Amygdala (tissue), 56 donors: ENCODE data around the gene PIK3CA.

Source experiments
- DNase-seq, 56 donors: peaks; one replicate each; lab custom pipeline; 2025; lab: John Stamatoyannopoulos, UW

Gene PIK3CA

GRCh38 chr3:179156170-179156569 is 8.0 kb downstream of the PIK3CA start:
- no peak for DNase-seq

GRCh38 chr3:179156775-179157174 is 8.6 kb downstream of the PIK3CA start:
- DNase-seq, result no peak

GRCh38 chr3:179158336-179159039 is 10.3 kb downstream of the PIK3CA start:
- DNase-seq, result no peak

- DNase-seq, result no peak
Observed at GRCh38 chr3:179163503-179163902, 15.3 kb downstream of the PIK3CA start.

GRCh38 chr3:179164857-179165256 is 16.7 kb downstream of the PIK3CA start:
- no peak for DNase-seq

GRCh38 chr3:179166561-179167201 is 18.5 kb downstream of the PIK3CA start:
- DNase-seq, result no peak

- no peak for DNase-seq
Observed at GRCh38 chr3:179168918-179169317, 20.8 kb downstream of the PIK3CA start.

- no peak for DNase-seq
Observed at GRCh38 chr3:179172546-179172945, 24.4 kb downstream of the PIK3CA start.

GRCh38 chr3:179174316-179174715 is 26.2 kb downstream of the PIK3CA start:
- DNase-seq, result no peak

- DNase-seq, result no peak
Observed at GRCh38 chr3:179174898-179175297, 26.7 kb downstream of the PIK3CA start.

- DNase-seq, result no peak
Observed at GRCh38 chr3:179175358-179175757, 27.2 kb downstream of the PIK3CA start.

GRCh38 chr3:179177611-179178010 is 29.5 kb downstream of the PIK3CA start:
- no peak for DNase-seq

- no peak for DNase-seq
Observed at GRCh38 chr3:179179256-179179655, 31.1 kb downstream of the PIK3CA start.

GRCh38 chr3:179179979-179180759 is 32.0 kb downstream of the PIK3CA start:
- no peak for DNase-seq

- no peak for DNase-seq
Observed at GRCh38 chr3:179181021-179181472, 32.9 kb downstream of the PIK3CA start.

GRCh38 chr3:179181993-179182551 is 33.9 kb downstream of the PIK3CA start:
- DNase-seq, result no peak

GRCh38 chr3:179182902-179183301 is 34.7 kb downstream of the PIK3CA start:
- no peak for DNase-seq

GRCh38 chr3:179184826-179185225 is 36.7 kb downstream of the PIK3CA start:
- DNase-seq, result no peak

GRCh38 chr3:179186426-179186825 is 38.3 kb downstream of the PIK3CA start:
- no peak for DNase-seq

- no peak for DNase-seq
Observed at GRCh38 chr3:179189759-179190158, 41.6 kb downstream of the PIK3CA start.

- no peak for DNase-seq
Observed at GRCh38 chr3:179190581-179190980, 42.4 kb downstream of the PIK3CA start.
